CD4-positive, alpha-beta T cell (primary cell): ENCODE results near the gene GRK2. TPM values are rescaled to one million over a fixed set of nuclear protein-coding genes. Genes with fewer than 3 reads are reported as not detected.
A peak's percentile ranks its signal among the peaks of the same experiment; 100 is the strongest.

ENCODE experiments used
- ATAC-seq: fragments of 200-7000 bp; cut with Tn5 transposase; one replicate; pipeline ENCODE4 v1.10.0; 2022; ENCODE audit warnings: mild to moderate bottlenecking; ENCODE audit not compliant: poor library complexity
- CTCF ChIA-PET: fragments of 350-600 bp; sonication (Branson Sonifier 250); formaldehyde crosslinking; loops from one replicate; lab custom pipeline; 2021; ENCODE audit warnings: antibody characterized with exemption, inconsistent platforms; lab: Charles Lee
- POLR2A ChIA-PET: fragments of 350-600 bp; sonication (Branson Sonifier 250); formaldehyde crosslinking; loops from one replicate; lab custom pipeline; 2021; ENCODE audit warnings: antibody characterized with exemption, inconsistent platforms; lab: Charles Lee
- DNase-seq, 14 experiments: peaks; one replicate each; pipeline ENCODE4 v3.0.0-alpha.2; 2013 to 2020; ENCODE audit warnings: mixed read lengths in 2 of 14
- H3K27ac ChIP-seq, 2 donors: one replicate each; pipeline versions ENCODE4 v1.5.1 to v1.7.0; 2013; ENCODE audit warnings: low read length in 2 of 2, low read depth in 1 of 2, mild to moderate bottlenecking in 1 of 2
- H3K27me3 ChIP-seq, 2 experiments: 1 replicate in 1 of 2; 2 replicates in 1 of 2; pipeline versions ENCODE4 v1.6.1 to v1.7.0; 2013; ENCODE audit warnings: low read length in 2 of 2, control low read depth in 1 of 2, mild to moderate bottlenecking in 1 of 2, moderate library complexity in 1 of 2; ENCODE audit not compliant: insufficient read depth in 2 of 2, control insufficient read depth in 1 of 2
- H3K36me3 ChIP-seq: one replicate; pipeline ENCODE4 v1.6.1; 2013; ENCODE audit warnings: low read length, control low read depth; ENCODE audit not compliant: insufficient read depth
- H3K4me1 ChIP-seq: one replicate; pipeline ENCODE4 v1.6.1; 2013; ENCODE audit warnings: low read length, control low read depth; ENCODE audit not compliant: insufficient read depth
- H3K4me3 ChIP-seq: one replicate; pipeline ENCODE4 v1.5.1; 2013; ENCODE audit warnings: mild to moderate bottlenecking, low read length, moderate library complexity
- H3K9me3 ChIP-seq, 2 experiments: 1 replicate in 1 of 2; 2 replicates in 1 of 2; pipeline versions ENCODE4 v1.6.1 to v1.7.0; 2013; ENCODE audit warnings: low read length in 2 of 2, mild to moderate bottlenecking in 2 of 2, control low read depth in 1 of 2, moderate library complexity in 1 of 2; ENCODE audit not compliant: control insufficient read depth in 1 of 2, insufficient read depth in 1 of 2
- H3K27ac Mint-ChIP-seq: one replicate; pipeline ENCODE4 v1.8.0; 2020; ENCODE audit warnings: mixed read lengths
- H3K27me3 Mint-ChIP-seq: one replicate; pipeline ENCODE4 v1.8.0; 2021; ENCODE audit warnings: mixed read lengths
- H3K36me3 Mint-ChIP-seq: one replicate; pipeline ENCODE4 v1.8.0; 2021; ENCODE audit warnings: low read depth, mixed read lengths
- H3K4me1 Mint-ChIP-seq: one replicate; pipeline ENCODE4 v1.8.0; 2021; ENCODE audit warnings: low read depth, mixed read lengths
- H3K4me3 Mint-ChIP-seq: one replicate; pipeline ENCODE4 v1.8.0; 2020; ENCODE audit warnings: mild to moderate bottlenecking, mixed read lengths
- H3K9me3 Mint-ChIP-seq: one replicate; pipeline ENCODE4 v1.8.0; 2020; ENCODE audit warnings: mixed read lengths
- CTCF ChIP-seq: fragments of 200-600 bp; IDR thresholded peaks from one replicate; pipeline ENCODE4 v1.8.0; 2022; ENCODE audit warnings: antibody characterized with exemption, mild to moderate bottlenecking
- intact Hi-C, 2 experiments: fragments of 100-400 bp; cut with DNase I in 1 of 2; cut with micrococcal nuclease in 1 of 2; formaldehyde crosslinking; loops; one replicate each; pipeline versions ENCODE4 v1.15.1 to v1.9.0; 2023 to 2025; cut with DNase I, micrococcal nuclease
- total RNA-seq, 174 experiments: library from RNA in 2 of 174; stranded (reverse) in 2 of 174; gene quantifications; one replicate each; pipeline ENCODE4 v1.2.3 and lab custom pipeline; 2021 to 2026

Gene GRK2
- total RNA-seq, 2 experiments from 2014 or later: 309 to 325 TPM

- no peak for TF ChIP-seq CTCF
- H3K9me3 ChIP-seq: no peaks in the 10 kb centered on the region
- ATAC-seq (no peak), DNase-seq (peak in 5 of 14 experiments; percentile 5 to 63 (median 49))
- intact Hi-C loops: no loop called here
- H3K36me3 Mint-ChIP-seq: peaks cover 59% of the 10 kb centered on the region
- H3K4me1 ChIP-seq: peaks cover 87% of the 10 kb centered on the region
- POLR2A ChIA-PET: interaction anchor here (0.8 to 8.8 kb wide), 15 partner anchors 8 to 1846 kb away, joined by 3 to 188 read pairs (median 6); partner anchors contain the start of genes ANKRD13D, POLD4 and SSH3
- CTCF ChIA-PET: interaction anchor here (0.7 to 6.7 kb wide), 6 partner anchors 8 to 112 kb away, joined by 3 to 64 read pairs (median 6); partner anchors contain the start of gene ANKRD13D
- peak overlapping the region; percentile 69 to 90 for H3K27ac ChIP-seq
- H3K4me3 ChIP-seq: peak overlapping the region; percentile 96
- peak overlapping the region; percentile 90 for H3K27ac Mint-ChIP-seq
- H3K27me3 Mint-ChIP-seq: no peaks in the 10 kb centered on the region
- no peaks in the 10 kb centered on the region for H3K27me3 ChIP-seq
- H3K4me3 Mint-ChIP-seq: peak overlapping the region; percentile 98
- peaks cover 79% of the 10 kb centered on the region for H3K4me1 Mint-ChIP-seq
- H3K36me3 ChIP-seq: peaks cover 58% of the 10 kb centered on the region
- H3K9me3 Mint-ChIP-seq: no peaks in the 10 kb centered on the region
Observed at GRCh38 chr11:67270256-67271204, 4.3 kb downstream of the GRK2 start.

DNA sequence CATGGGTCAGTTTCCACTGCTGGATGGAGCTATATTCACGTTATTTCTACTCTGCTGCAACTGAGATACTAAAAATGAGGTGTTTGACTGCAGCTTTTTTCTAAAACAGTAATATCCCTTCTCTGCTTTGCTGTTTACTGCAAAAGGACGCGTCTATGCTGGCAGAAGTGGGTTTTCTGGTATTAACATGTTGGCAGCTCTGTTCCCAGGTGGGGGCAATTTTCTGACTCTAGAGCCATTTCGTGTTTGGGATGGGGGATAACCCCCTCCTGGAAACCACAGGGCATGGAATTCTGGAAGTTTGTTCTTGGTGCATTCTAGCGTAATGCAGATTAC, 4.9 kb downstream of the GRK2 start:
- H3K36me3 ChIP-seq: peaks cover 63% of the 10 kb centered on the region
- ATAC-seq (no peak), DNase-seq (no peak)
- H3K27ac Mint-ChIP-seq: peak overlapping the region; percentile 90
- peaks cover 80% of the 10 kb centered on the region for H3K4me1 Mint-ChIP-seq
- no peaks in the 10 kb centered on the region for H3K9me3 Mint-ChIP-seq
- ChIA-PET CTCF (interaction anchor here (1.2 to 6.7 kb wide), 6 partner anchors 9 to 111 kb away, joined by 3 to 64 read pairs (median 7); partner anchors contain the start of gene ANKRD13D), POLR2A (interaction anchor here (0.8 to 8.8 kb wide), 16 partner anchors 8 to 1846 kb away, joined by 3 to 188 read pairs (median 6); partner anchors contain the start of genes ANKRD13D, POLD4, RAD9A and SSH3)
- H3K4me1 ChIP-seq: peaks cover 87% of the 10 kb centered on the region
- H3K4me3 Mint-ChIP-seq: peak overlapping the region; percentile 98
- H3K4me3 ChIP-seq: peak overlapping the region; percentile 96
- peak overlapping the region; percentile 35 to 90 for H3K27ac ChIP-seq
- no peaks in the 10 kb centered on the region for H3K9me3 ChIP-seq
- TF ChIP-seq CTCF: no peak
- H3K36me3 Mint-ChIP-seq: peaks cover 66% of the 10 kb centered on the region
- intact Hi-C loops: no loop called here
- no peaks in the 10 kb centered on the region for H3K27me3 ChIP-seq
- H3K27me3 Mint-ChIP-seq: no peaks in the 10 kb centered on the region

DNA sequence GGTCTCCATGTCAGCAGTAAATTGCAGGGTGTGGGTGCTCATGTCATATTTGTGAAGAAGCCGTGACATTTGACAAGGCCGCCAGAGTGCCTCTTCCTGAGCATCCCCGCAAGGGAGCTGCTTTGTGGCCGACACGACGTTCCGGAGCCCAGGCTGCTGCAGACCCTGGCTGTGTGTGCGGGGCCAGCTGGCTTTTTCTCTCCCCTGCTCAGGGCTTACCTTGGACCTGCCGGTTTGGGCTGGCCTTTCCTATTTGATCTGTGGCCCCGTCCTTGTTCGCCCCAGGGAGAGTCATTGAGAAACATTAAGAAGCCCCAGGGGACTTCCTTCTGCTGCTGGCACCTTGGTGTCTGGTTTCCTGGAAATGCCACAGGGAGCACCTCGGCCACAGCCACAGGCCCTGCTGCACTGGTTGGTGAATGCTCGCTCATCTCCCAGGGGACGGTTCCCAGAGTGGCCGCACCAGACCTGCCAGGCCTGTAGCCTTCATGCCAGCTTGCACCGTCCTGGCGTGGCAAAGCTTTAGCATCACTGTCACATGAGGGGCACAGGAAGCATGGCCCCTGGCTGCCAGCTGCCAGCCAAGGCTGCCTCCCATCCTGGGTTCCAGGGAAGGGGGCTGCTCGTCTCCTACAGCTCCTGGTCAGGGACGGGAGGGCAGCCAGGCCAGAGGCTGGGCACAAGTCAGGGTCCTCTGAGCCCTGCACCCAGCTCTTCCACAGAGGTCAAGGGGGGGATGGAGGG, 5.4 kb downstream of the GRK2 start:
- H3K27ac Mint-ChIP-seq: peak overlapping the region; percentile 90
- peaks cover 85% of the 10 kb centered on the region for H3K4me1 Mint-ChIP-seq
- peak; percentile 35 for ATAC-seq
- Histone ChIP-seq H3K27me3 (no peaks in the 10 kb centered on the region), H3K9me3 (no peaks in the 10 kb centered on the region), H3K4me3 (peak overlapping the region; percentile 96), H3K36me3 (peaks cover 64% of the 10 kb centered on the region), H3K4me1 (peaks cover 92% of the 10 kb centered on the region), H3K27ac (peak overlapping the region; percentile 35 to 90)
- H3K36me3 Mint-ChIP-seq: peaks cover 67% of the 10 kb centered on the region
- TF ChIP-seq CTCF: no peak
- CTCF ChIA-PET: interaction anchor here (1.2 to 6.7 kb wide), 6 partner anchors 9 to 111 kb away, joined by 3 to 64 read pairs (median 7); partner anchors contain the start of gene ANKRD13D
- peak overlapping the region; percentile 98 for H3K4me3 Mint-ChIP-seq
- intact Hi-C loops: loop anchor here in 1 of 2 experiments (1.0 kb wide), 1 partner anchor 16 kb away; no protein-coding TSS in a partner anchor
- peak in 8 of 14 experiments; percentile 36 to 85 (median 62) for DNase-seq
- H3K9me3 Mint-ChIP-seq: no peaks in the 10 kb centered on the region
- no peaks in the 10 kb centered on the region for H3K27me3 Mint-ChIP-seq
- POLR2A ChIA-PET: interaction anchor here (0.6 to 8.8 kb wide), 20 partner anchors 8 to 1847 kb away, joined by 3 to 188 read pairs (median 5); partner anchors contain the start of genes ANKRD13D, KDM2A, PPP1CA and RAD9A
